Forelimb muscle (tissue), 1 donor: ENCODE measurements around the gene TBC1D2B. TPM values are rescaled to one million over a fixed set of nuclear protein-coding genes. Genes with fewer than 3 reads are reported as not detected.
"Not testable (repeated sequence)": the region's sequence is repeated elsewhere in the genome, so short reads cannot be mapped to it uniquely, and the experiment has no call there.

ENCODE experiments used
- DNase-seq: peaks from one replicate; pipeline ENCODE4 v3.0.0-alpha.2; 2013; ENCODE audit warnings: low read depth
- polyA plus RNA-seq: library from polyadenylated mRNA; unstranded; fragments of 120-200 nt; gene quantifications from one replicate; pipeline ENCODE4 v1.2.1, GENCODE V29; 2013; ENCODE audit not compliant: insufficient read length

Gene TBC1D2B
- polyA plus RNA-seq, 1 donor = 25.5 TPM

GRCh38 chr15:77975332-77976094, 102.0 kb downstream of the TBC1D2B start:
- no peak for DNase-seq

- DNase-seq = no peak
Observed at GRCh38 chr15:77974416-77975331, 102.8 kb downstream of the TBC1D2B start.

GRCh38 chr15:77974098-77974414, 103.5 kb downstream of the TBC1D2B start:
- DNase-seq = no peak

GRCh38 chr15:77973273-77974097, 104.0 kb downstream of the TBC1D2B start:
- not testable (repeated sequence) for DNase-seq

- not testable (repeated sequence) for DNase-seq
Observed at GRCh38 chr15:77972706-77973105, 104.8 kb downstream of the TBC1D2B start.

GRCh38 chr15:77971875-77972274, 105.6 kb downstream of the TBC1D2B start:
- not testable (repeated sequence) for DNase-seq

- DNase-seq = not testable (repeated sequence)
Observed at GRCh38 chr15:77970813-77971360, 106.6 kb downstream of the TBC1D2B start.

- no peak for DNase-seq
Observed at GRCh38 chr15:77969055-77969454, 108.5 kb downstream of the TBC1D2B start.

GRCh38 chr15:77967798-77968197, 109.7 kb downstream of the TBC1D2B start:
- DNase-seq = no peak

GRCh38 chr15:77967235-77967615, 110.3 kb downstream of the TBC1D2B start:
- not testable (repeated sequence) for DNase-seq

GRCh38 chr15:77966540-77967234, 110.8 kb downstream of the TBC1D2B start:
- no peak for DNase-seq

- no peak for DNase-seq
Observed at GRCh38 chr15:77964193-77964592, 113.3 kb downstream of the TBC1D2B start.

GRCh38 chr15:77959432-77959879, 118.1 kb downstream of the TBC1D2B start:
- DNase-seq = peak; percentile 24

GRCh38 chr15:77958716-77959431, 118.6 kb downstream of the TBC1D2B start:
- DNase-seq = not testable (repeated sequence)

GRCh38 chr15:77958021-77958420, 119.5 kb downstream of the TBC1D2B start:
- DNase-seq = not testable (repeated sequence)

- DNase-seq = not testable (repeated sequence)
Observed at GRCh38 chr15:77953926-77954325, 123.6 kb downstream of the TBC1D2B start.

GRCh38 chr15:77952928-77953446, 124.5 kb downstream of the TBC1D2B start:
- DNase-seq = not testable (repeated sequence)

- DNase-seq = not testable (repeated sequence)
Observed at GRCh38 chr15:77951105-77951786, 126.3 kb downstream of the TBC1D2B start.

- not testable (repeated sequence) for DNase-seq
Observed at GRCh38 chr15:77950470-77950869, 127.0 kb downstream of the TBC1D2B start.
